GM12891 (cell line): ENCODE measurements around the gene CLTB.

Experiments
- POLR2AphosphoS5 ChIP-seq: IDR thresholded peaks from 2 replicates; pipeline ENCODE4 v1.6.1; 2011; ENCODE audit warnings: low read depth, low read length, control low read depth
- TAF1 ChIP-seq: IDR thresholded peaks from 2 replicates; pipeline ENCODE4 v1.6.1; 2011; ENCODE audit warnings: low read depth, low read length, control low read depth

DNA sequence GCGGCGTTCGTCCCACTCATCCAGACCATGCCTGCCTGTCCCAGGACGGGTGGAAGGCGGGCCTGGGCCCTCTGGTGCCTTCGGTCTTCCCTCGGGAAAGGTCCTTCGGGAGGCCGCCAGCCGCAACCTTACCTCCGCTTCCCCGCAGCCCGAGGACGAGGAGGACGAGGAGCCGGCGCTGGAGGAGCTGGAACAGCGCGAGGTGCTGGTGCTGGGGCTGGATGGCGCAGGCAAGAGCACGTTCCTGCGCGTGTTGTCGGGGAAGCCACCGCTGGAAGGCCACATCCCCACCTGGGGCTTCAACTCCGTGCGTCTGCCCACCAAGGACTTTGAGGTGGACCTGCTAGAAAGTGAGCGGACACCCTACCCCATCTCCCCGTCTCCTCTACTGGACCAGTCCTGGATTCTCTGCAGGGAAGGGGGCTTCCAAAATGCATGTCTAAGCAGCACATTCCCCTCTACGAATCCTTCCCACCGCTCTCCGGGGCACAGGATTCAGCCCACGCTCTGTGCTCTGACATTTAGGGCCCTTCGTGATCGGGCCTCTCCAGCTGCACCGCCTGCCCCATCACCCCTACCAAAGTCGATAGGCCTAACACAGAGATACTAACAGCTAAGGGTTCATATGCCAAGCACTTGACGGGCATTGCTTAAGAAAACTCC lies 50.0 kb downstream of the CLTB start:
- TF ChIP-seq TAF1, result no peak
- no peak for TF ChIP-seq POLR2AphosphoS5
